OCI-LY1 (cell line): ENCODE measurements around the gene DNAJC6.

Source experiments
- CTCF ChIP-seq: fragments of 200-600 bp; sonication (generic), shearing (Covaris generic); IDR thresholded peaks from 2 replicates; pipeline ENCODE4 v1.5.1; 2017; ENCODE audit warnings: mild to moderate bottlenecking, antibody characterized with exemption, low read length, moderate library complexity, mixed read lengths
- EZH2 ChIP-seq: fragments of 200-600 bp; sonication (generic), shearing (Covaris generic); IDR thresholded peaks from 2 replicates; pipeline ENCODE4 v1.8.0; 2017; ENCODE audit warnings: borderline replicate concordance, mixed run types, mild to moderate bottlenecking, antibody characterized with exemption, low read length, moderate library complexity, mixed read lengths

- no peak for TF ChIP-seq CTCF
- no peak for TF ChIP-seq EZH2
Measured at GRCh38 chr1:65279070-65279779, 30.1 kb upstream of the DNAJC6 start.
